SH-SY5Y (cell line): ENCODE measurements around the gene FGF6.

Source experiments
- GATA2 ChIP-seq: IDR thresholded peaks from 2 replicates; pipeline ENCODE4 v1.6.1; 2011; ENCODE audit warnings: mild to moderate bottlenecking, low read depth, low read length
- GATA3 ChIP-seq: IDR thresholded peaks from 2 replicates; pipeline ENCODE4 v1.6.1; 2011; ENCODE audit warnings: low read depth, mild to moderate bottlenecking, low read length, moderate library complexity

DNA sequence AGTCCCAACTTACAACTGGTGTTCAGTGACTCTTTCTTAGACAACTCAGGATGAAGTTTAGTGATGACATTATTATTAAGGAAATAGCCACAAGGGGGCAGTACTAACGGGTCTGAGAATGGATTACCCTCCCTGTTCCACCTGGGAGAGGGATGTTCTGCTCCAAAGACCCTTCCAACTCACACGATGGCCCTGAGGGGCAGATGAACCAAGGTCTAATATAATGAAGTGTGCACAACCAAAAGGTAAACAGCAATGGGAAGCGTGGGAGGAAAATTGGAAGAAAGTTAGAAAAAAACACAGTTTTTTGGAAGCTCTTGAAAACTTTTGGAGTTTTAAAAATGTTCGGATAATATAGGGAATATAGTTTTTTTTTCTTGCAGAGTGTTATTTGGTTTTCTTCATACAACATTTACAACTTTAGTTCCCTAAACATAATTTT is 24.0 kb downstream of the FGF6 start:
- no peak for TF ChIP-seq GATA3
- TF ChIP-seq GATA2: no peak
